GM23338 (cell line): ENCODE results near the gene B4GALT5. TPM values are rescaled to one million over a fixed set of nuclear protein-coding genes. Genes with fewer than 3 reads are reported as not detected.

Experiments
- ATAC-seq: fragments of 200-7000 bp; cut with Tn5 transposase; 3 replicates; pipeline ENCODE4 v1.9.1; 2020
- DNase-seq: peaks from one replicate; pipeline ENCODE4 v3.0.0-alpha.2; 2015; ENCODE audit warnings: low spot score
- H2AFZ ChIP-seq: fragments of 200-600 bp; sonication (generic); 2 replicates; pipeline ENCODE4 v1.8.0; 2016; ENCODE audit warnings: antibody characterized with exemption, mild to moderate bottlenecking, moderate library complexity
- H3F3A ChIP-seq: fragments of 200-600 bp; sonication (generic); replicated peaks from 2 replicates; pipeline ENCODE4 v1.8.0; 2017; ENCODE audit warnings: antibody characterized with exemption, mixed run types, low read depth
- H3K27ac ChIP-seq: fragments of 200-600 bp; sonication (generic); 2 replicates; pipeline ENCODE4 v1.6.1; 2016; ENCODE audit warnings: low read depth
- H3K27me3 ChIP-seq: fragments of 200-600 bp; sonication (generic); 2 replicates; pipeline ENCODE4 v1.8.0; 2016; ENCODE audit warnings: mild to moderate bottlenecking, mixed run types, moderate library complexity; ENCODE audit not compliant: insufficient read depth
- H3K36me3 ChIP-seq: fragments of 200-600 bp; sonication (generic); 2 replicates; pipeline ENCODE4 v1.8.0; 2016; ENCODE audit warnings: mild to moderate bottlenecking; ENCODE audit not compliant: insufficient read depth
- H3K4me1 ChIP-seq: fragments of 200-600 bp; sonication (generic); 2 replicates; pipeline ENCODE4 v1.8.0; 2016; ENCODE audit warnings: mild to moderate bottlenecking, moderate library complexity; ENCODE audit not compliant: insufficient read depth
- H3K4me2 ChIP-seq: fragments of 200-600 bp; sonication (generic); 2 replicates; pipeline ENCODE4 v1.7.1; 2017; ENCODE audit warnings: mixed run types
- H3K4me3 ChIP-seq: fragments of 200-600 bp; sonication (generic); 2 replicates; pipeline ENCODE4 v1.6.1; 2016; ENCODE audit warnings: mixed run types
- H3K79me2 ChIP-seq: fragments of 200-600 bp; sonication (generic); replicated peaks from 2 replicates; pipeline ENCODE4 v1.8.0; 2017; ENCODE audit warnings: mild to moderate bottlenecking; ENCODE audit not compliant: insufficient read depth
- H3K9me2 ChIP-seq: fragments of 200-600 bp; sonication (generic); 2 replicates; pipeline ENCODE4 v1.8.0; 2017; ENCODE audit not compliant: insufficient read depth
- H4K20me1 ChIP-seq: fragments of 200-600 bp; sonication (generic); replicated peaks from 2 replicates; pipeline ENCODE4 v1.8.0; 2017; ENCODE audit warnings: mild to moderate bottlenecking; ENCODE audit not compliant: insufficient read depth
- H3K27ac Mint-ChIP-seq: 2 replicates; pipeline ENCODE4 v1.8.0; 2020; ENCODE audit warnings: inconsistent platforms, mild to moderate bottlenecking, moderate library complexity, mixed read lengths
- H3K27me3 Mint-ChIP-seq: 3 replicates; pipeline ENCODE4 v1.8.0; 2022; ENCODE audit warnings: low read depth, mild to moderate bottlenecking, moderate library complexity, mixed read lengths, inconsistent platforms; ENCODE audit not compliant: insufficient read depth, poor library complexity
- H3K36me3 Mint-ChIP-seq: 3 replicates; pipeline ENCODE4 v1.8.0; 2021; ENCODE audit warnings: low read depth, mild to moderate bottlenecking, inconsistent platforms, moderate library complexity, mixed read lengths
- H3K4me1 Mint-ChIP-seq: 3 replicates; pipeline ENCODE4 v1.8.0; 2020; ENCODE audit warnings: mild to moderate bottlenecking, inconsistent platforms, mixed read lengths
- H3K4me3 Mint-ChIP-seq: 3 replicates; pipeline ENCODE4 v1.8.0; 2021; ENCODE audit warnings: moderate library complexity, mild to moderate bottlenecking, inconsistent platforms, mixed read lengths
- H3K9me3 Mint-ChIP-seq: 3 replicates; pipeline ENCODE4 v1.8.0; 2020; ENCODE audit warnings: moderate library complexity, mild to moderate bottlenecking, inconsistent platforms, mixed read lengths
- CREB1 ChIP-seq: fragments of 250-450 bp; sonication (Bioruptor Pico); IDR thresholded peaks from 2 replicates; pipeline ENCODE4 v1.5.0; 2020; ENCODE audit warnings: low read depth, mild to moderate bottlenecking, moderate library complexity
- ETS1 ChIP-seq: IDR thresholded peaks from 2 replicates; pipeline ENCODE4 v1.6.1; 2016; ENCODE audit warnings: antibody characterized with exemption
- EZH2 ChIP-seq: fragments of 200-600 bp; sonication (generic); IDR thresholded peaks from one replicate; pipeline ENCODE4 v1.8.0; 2017; ENCODE audit warnings: antibody characterized with exemption, mild to moderate bottlenecking, low read depth; ENCODE audit not compliant: unreplicated experiment
- STAT1 ChIP-seq: IDR thresholded peaks from one replicate; pipeline ENCODE4 v1.6.1; 2016; ENCODE audit warnings: antibody characterized with exemption; ENCODE audit not compliant: unreplicated experiment
- ZNF114 ChIP-seq: fragments of 250-450 bp; sonication (Bioruptor Pico); IDR thresholded peaks from 2 replicates; pipeline ENCODE4 v1.5.0; 2020; ENCODE audit warnings: mild to moderate bottlenecking, moderate library complexity
- ZNF462 ChIP-seq: fragments of 250-450 bp; sonication (Bioruptor Pico); IDR thresholded peaks from 2 replicates; pipeline ENCODE4 v1.5.0; 2020; ENCODE audit warnings: mild to moderate bottlenecking, moderate library complexity
- polyA plus RNA-seq: library from polyadenylated mRNA; unstranded; fragments of >200 nt; fragmentation: Nextera tagmentation; extraction: Ambion mirVana; gene quantifications from 2 replicates; pipeline ENCODE4 v1.2.1, GENCODE V29; 2016
- total RNA-seq: library from RNA; depleted of rRNA; stranded (reverse); fragments of >200 nt; shearing (Covaris generic); gene quantifications from 2 replicates; pipeline ENCODE4 v1.2.3, GENCODE V29; 2014

B4GALT5 gene
- total and polyA plus RNA-seq, 2 experiments from 2014 or later: 19.1 to 50.3 TPM

DNA sequence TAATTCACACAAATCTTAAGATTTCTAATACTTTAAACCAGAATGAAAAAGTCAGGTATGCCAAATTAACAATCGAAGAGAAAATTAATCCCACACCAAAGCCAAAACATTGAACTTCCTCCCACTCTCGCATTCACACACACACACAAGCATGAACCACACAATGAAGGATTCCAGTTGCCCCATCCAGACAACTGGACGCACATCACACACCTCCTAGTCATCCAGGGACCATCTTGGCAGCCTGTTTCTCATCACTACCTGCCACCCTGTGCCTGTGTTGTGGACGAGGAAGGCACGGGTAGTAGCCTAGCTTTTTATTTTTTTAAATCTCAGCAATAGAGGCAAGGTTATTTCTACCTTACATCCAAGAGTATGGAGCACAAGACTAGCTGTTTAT is 15.2 kb downstream of the B4GALT5 start:
- Histone ChIP-seq H3K36me3 (no peaks in the 10 kb centered on the region), H3K4me2 (no peak overlapping the region), H3K4me1 (peaks cover 70% of the 10 kb centered on the region), H3K27me3 (no peaks in the 10 kb centered on the region), H3K4me3 (no peak overlapping the region), H4K20me1 (peaks cover 66% of the 10 kb centered on the region), H3F3A (0 out of 2 replicates have a peak, but pooled peaks cover 3% of the 10 kb centered on the region), H3K9me2 (no peaks in the 10 kb centered on the region), H3K79me2 (peaks cover 100% of the 10 kb centered on the region), H2AFZ (no peak overlapping the region), H3K27ac (no peak overlapping the region; the same call in 1 of the 2 replicates)
- H3K4me1 Mint-ChIP-seq: peaks cover 77% of the 10 kb centered on the region
- no peak for DNase-seq
- no peak overlapping the region for H3K4me3 Mint-ChIP-seq
- no peak for ATAC-seq
- H3K9me3 Mint-ChIP-seq: no peaks in the 10 kb centered on the region
- H3K27me3 Mint-ChIP-seq: peaks cover 6% of the 10 kb centered on the region
- no peak overlapping the region; the same call in 1 of the 2 replicates for H3K27ac Mint-ChIP-seq
- TF ChIP-seq EZH2: no peak
- no peak for TF ChIP-seq ETS1
- TF ChIP-seq ZNF114 (CRISPR knock-in tag): no peak
- TF ChIP-seq STAT1: no peak
- TF ChIP-seq CREB1: no peak
- TF ChIP-seq ZNF462 (CRISPR knock-in tag): no peak
- no peaks in the 10 kb centered on the region for H3K36me3 Mint-ChIP-seq
